GM19395 (cell line): Measurements from ENCODE around the gene LENG8.
"Not testable (repeated sequence)": the region's sequence is repeated elsewhere in the genome, so short reads cannot be mapped to it uniquely, and the experiment has no call there.

ENCODE experiments used
- ATAC-seq: cut with Tn5 transposase; IDR thresholded peaks from one replicate; pipeline ENCODE4 v1.9.1; 2021; ENCODE audit warnings: mild to moderate bottlenecking, moderate library complexity; ENCODE audit not compliant: unreplicated experiment

LENG8 gene

GRCh38 chr19:54478677-54479266 lies 29.8 kb downstream of the LENG8 start:
- ATAC-seq, result no peak

GRCh38 chr19:54480051-54480450 lies 31.1 kb downstream of the LENG8 start:
- ATAC-seq, result no peak

GRCh38 chr19:54481326-54481930 lies 32.4 kb downstream of the LENG8 start:
- no peak for ATAC-seq

GRCh38 chr19:54482889-54483288 lies 33.9 kb downstream of the LENG8 start:
- no peak for ATAC-seq

GRCh38 chr19:54484451-54484850 lies 35.5 kb downstream of the LENG8 start:
- no peak for ATAC-seq

GRCh38 chr19:54485851-54486250 lies 36.9 kb downstream of the LENG8 start:
- ATAC-seq, result no peak

GRCh38 chr19:54489341-54489740 lies 40.3 kb downstream of the LENG8 start:
- ATAC-seq, result no peak

GRCh38 chr19:54489766-54490165 lies 40.8 kb downstream of the LENG8 start:
- no peak for ATAC-seq

GRCh38 chr19:54492568-54492967 lies 43.6 kb downstream of the LENG8 start:
- no peak for ATAC-seq

- not testable (repeated sequence) for ATAC-seq
Measured at GRCh38 chr19:54493056-54493455, 44.1 kb downstream of the LENG8 start.

- ATAC-seq, result no peak
Measured at GRCh38 chr19:54493967-54494585, 45.1 kb downstream of the LENG8 start.

- ATAC-seq, result not testable (repeated sequence)
Measured at GRCh38 chr19:54495284-54495683, 46.3 kb downstream of the LENG8 start.

GRCh38 chr19:54497747-54498450 lies 48.9 kb downstream of the LENG8 start:
- not testable (repeated sequence) for ATAC-seq

GRCh38 chr19:54498451-54498772 lies 49.4 kb downstream of the LENG8 start:
- ATAC-seq, result not testable (repeated sequence)

- no peak for ATAC-seq
Measured at GRCh38 chr19:54502518-54503048, 53.6 kb downstream of the LENG8 start, which contains the start of gene LAIR2. LAIR2 (plus strand) TSS chr19:54502831; CDS start chr19:54502919, 88 bp downstream.

GRCh38 chr19:54505542-54505941 lies 56.5 kb downstream of the LENG8 start:
- not testable (repeated sequence) for ATAC-seq

GRCh38 chr19:54506079-54506478 lies 57.1 kb downstream of the LENG8 start:
- ATAC-seq, result no peak

- not testable (repeated sequence) for ATAC-seq
Measured at GRCh38 chr19:54507038-54507717, 58.2 kb downstream of the LENG8 start.

- ATAC-seq, result no peak
Measured at GRCh38 chr19:54507824-54508223, 58.8 kb downstream of the LENG8 start.

GRCh38 chr19:54508487-54508886 lies 59.5 kb downstream of the LENG8 start:
- not testable (repeated sequence) for ATAC-seq
